Endothelial cell (in vitro differentiated cells): ENCODE measurements around the gene LYAR. TPM values are rescaled to one million over a fixed set of nuclear protein-coding genes. Genes with fewer than 3 reads are reported as not detected.
"Not testable (repeated sequence)": the region's sequence is repeated elsewhere in the genome, so short reads cannot be mapped to it uniquely, and the experiment has no call there.

ENCODE experiments used
- DNase-seq: peaks from one replicate; pipeline ENCODE4 v3.0.0; 2021; ENCODE audit warnings: low spot score
- H3K27ac Mint-ChIP-seq: one replicate; pipeline ENCODE4 v1.8.0; 2021; ENCODE audit warnings: mixed read lengths, inconsistent platforms; ENCODE audit not compliant: unreplicated experiment
- H3K27me3 Mint-ChIP-seq: one replicate; pipeline ENCODE4 v1.8.0; 2021; ENCODE audit warnings: mild to moderate bottlenecking, moderate library complexity, mixed read lengths, inconsistent platforms; ENCODE audit not compliant: unreplicated experiment
- H3K36me3 Mint-ChIP-seq: one replicate; pipeline ENCODE4 v1.8.0; 2021; ENCODE audit warnings: mild to moderate bottlenecking, low read depth, mixed read lengths, inconsistent platforms; ENCODE audit not compliant: unreplicated experiment
- H3K4me1 Mint-ChIP-seq: one replicate; pipeline ENCODE4 v1.8.0; 2021; ENCODE audit warnings: mild to moderate bottlenecking, mixed read lengths, inconsistent platforms; ENCODE audit not compliant: unreplicated experiment
- H3K4me3 Mint-ChIP-seq: one replicate; pipeline ENCODE4 v1.8.0; 2021; ENCODE audit warnings: mild to moderate bottlenecking, mixed read lengths, inconsistent platforms; ENCODE audit not compliant: unreplicated experiment
- H3K9me3 Mint-ChIP-seq: one replicate; pipeline ENCODE4 v1.8.0; 2021; ENCODE audit warnings: mixed read lengths, inconsistent platforms; ENCODE audit not compliant: unreplicated experiment
- total RNA-seq: library from RNA; stranded (reverse); fragmentation: NEBNext Ultra II Directional; extraction: Animal tissue kit (Norgen Biotek cat#: 25700); gene quantifications from one replicate; pipeline ENCODE4 v1.2.1, GENCODE V29; 2021; ENCODE audit not compliant: unreplicated experiment
- TF ChIP-seq, protein P1 (sequence below): fragments of 200-600 bp; sonication (generic); IDR thresholded peaks from one replicate; pipeline ENCODE4 v1.5.0; 2021; ENCODE audit warnings: antibody characterized with exemption; ENCODE audit not compliant: unreplicated experiment

LYAR gene
- total RNA-seq, 1 donor from 2014 or later = 13.2 TPM

DNA sequence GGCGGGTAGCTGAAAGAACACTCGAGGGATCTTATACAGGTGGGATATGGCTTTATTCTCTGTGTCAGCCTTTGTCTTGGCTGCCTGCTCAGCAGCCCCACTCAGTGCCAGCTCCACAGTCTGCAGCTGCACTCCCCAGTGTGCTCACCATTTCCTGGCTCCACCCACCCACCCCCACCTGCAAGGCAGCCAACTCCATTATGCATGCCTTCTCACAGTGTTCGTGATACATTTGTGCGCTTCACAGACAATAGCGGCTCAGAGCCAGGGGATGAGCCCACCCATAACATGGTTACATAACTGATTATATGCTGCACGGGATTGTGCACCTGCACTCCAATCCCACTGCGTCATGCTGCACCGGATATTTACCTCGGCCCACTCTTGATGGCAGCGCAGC is 33.2 kb downstream of the LYAR start:
- TF ChIP-seq, protein P1, sequence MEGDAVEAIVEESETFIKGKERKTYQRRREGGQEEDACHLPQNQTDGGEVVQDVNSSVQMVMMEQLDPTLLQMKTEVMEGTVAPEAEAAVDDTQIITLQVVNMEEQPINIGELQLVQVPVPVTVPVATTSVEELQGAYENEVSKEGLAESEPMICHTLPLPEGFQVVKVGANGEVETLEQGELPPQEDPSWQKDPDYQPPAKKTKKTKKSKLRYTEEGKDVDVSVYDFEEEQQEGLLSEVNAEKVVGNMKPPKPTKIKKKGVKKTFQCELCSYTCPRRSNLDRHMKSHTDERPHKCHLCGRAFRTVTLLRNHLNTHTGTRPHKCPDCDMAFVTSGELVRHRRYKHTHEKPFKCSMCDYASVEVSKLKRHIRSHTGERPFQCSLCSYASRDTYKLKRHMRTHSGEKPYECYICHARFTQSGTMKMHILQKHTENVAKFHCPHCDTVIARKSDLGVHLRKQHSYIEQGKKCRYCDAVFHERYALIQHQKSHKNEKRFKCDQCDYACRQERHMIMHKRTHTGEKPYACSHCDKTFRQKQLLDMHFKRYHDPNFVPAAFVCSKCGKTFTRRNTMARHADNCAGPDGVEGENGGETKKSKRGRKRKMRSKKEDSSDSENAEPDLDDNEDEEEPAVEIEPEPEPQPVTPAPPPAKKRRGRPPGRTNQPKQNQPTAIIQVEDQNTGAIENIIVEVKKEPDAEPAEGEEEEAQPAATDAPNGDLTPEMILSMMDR = no peak
- peaks cover 2% of the 10 kb centered on the region for H3K27me3 Mint-ChIP-seq
- H3K4me1 Mint-ChIP-seq = no peaks in the 10 kb centered on the region
- no peak overlapping the region for H3K4me3 Mint-ChIP-seq
- no peak for DNase-seq
- H3K9me3 Mint-ChIP-seq = no peaks in the 10 kb centered on the region
- no peak overlapping the region for H3K27ac Mint-ChIP-seq
- H3K36me3 Mint-ChIP-seq = no peaks in the 10 kb centered on the region

DNA sequence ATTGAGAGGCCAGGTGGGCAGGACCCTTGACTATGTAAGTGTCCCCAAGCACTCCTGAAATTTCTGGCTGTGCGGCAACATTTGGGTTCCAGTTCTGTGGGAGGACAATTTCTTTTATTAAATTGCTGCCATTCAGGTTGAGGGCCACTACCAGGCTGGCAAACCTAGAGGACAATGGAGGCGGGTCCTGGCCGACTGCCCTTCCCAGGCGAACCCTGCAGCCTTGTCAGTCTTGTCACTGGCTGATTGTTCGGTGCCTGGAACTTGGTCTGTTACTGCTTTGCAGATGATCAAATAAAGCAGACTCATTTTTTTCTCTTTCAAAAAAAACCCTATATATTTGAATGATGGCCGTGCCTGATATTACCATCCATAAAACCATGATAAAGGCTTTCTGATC is 35.3 kb downstream of the LYAR start:
- peaks cover 4% of the 10 kb centered on the region for H3K4me1 Mint-ChIP-seq
- H3K27ac Mint-ChIP-seq = no peak overlapping the region
- no peaks in the 10 kb centered on the region for H3K9me3 Mint-ChIP-seq
- no peak for DNase-seq
- H3K36me3 Mint-ChIP-seq = no peaks in the 10 kb centered on the region
- peaks cover 2% of the 10 kb centered on the region for H3K27me3 Mint-ChIP-seq
- H3K4me3 Mint-ChIP-seq = no peak overlapping the region
- TF ChIP-seq, protein P1 = no peak

DNA sequence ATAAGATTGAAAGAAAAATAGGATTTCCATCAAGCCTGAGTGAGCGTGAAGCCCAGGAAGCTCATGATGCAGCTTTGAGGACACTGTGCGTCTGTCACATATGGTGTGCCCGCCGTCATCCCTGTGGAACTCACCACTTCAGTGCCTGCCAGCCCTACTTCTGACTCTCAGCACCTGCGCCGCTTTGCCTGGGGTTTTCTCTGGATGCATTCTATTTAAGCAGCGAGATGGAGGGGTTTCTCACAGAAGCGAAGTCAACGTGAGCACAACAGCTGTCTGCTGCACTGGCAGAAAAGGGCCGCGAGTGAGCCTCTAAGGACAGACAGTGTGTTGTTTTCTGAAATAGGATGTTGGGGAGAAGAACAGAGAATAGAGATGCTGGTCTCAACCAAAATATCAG is 35.8 kb downstream of the LYAR start:
- TF ChIP-seq, protein P1 = no peak
- Mint-ChIP-seq H3K4me1 (peaks cover 4% of the 10 kb centered on the region), H3K4me3 (no peak overlapping the region), H3K9me3 (no peaks in the 10 kb centered on the region), H3K27ac (no peak overlapping the region), H3K36me3 (no peaks in the 10 kb centered on the region), H3K27me3 (peaks cover 2% of the 10 kb centered on the region)
- no peak for DNase-seq

DNA sequence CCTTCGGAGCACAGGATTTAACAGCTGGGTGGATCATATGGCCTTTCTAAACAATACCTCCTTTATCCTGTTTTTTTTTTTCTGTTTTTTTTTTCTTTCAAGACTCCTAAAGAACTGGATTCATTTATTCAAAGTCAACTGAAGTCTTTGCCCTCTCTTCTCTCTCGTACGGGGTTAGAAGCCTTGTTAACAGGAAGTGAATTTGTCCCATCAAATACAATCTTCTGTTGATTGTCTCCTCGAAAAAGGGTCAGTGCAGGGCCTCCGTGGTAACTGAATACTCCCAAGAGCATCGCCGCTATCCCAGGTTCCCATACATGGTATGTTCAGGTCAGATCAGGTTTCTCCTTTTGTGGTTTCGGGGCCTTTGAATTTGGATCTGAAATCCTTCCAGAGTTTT is 40.1 kb downstream of the LYAR start:
- no peak overlapping the region for H3K27ac Mint-ChIP-seq
- no peak for DNase-seq
- H3K4me3 Mint-ChIP-seq = no peak overlapping the region
- peaks cover 9% of the 10 kb centered on the region for H3K36me3 Mint-ChIP-seq
- no peaks in the 10 kb centered on the region for H3K9me3 Mint-ChIP-seq
- H3K4me1 Mint-ChIP-seq = peaks cover 20% of the 10 kb centered on the region
- H3K27me3 Mint-ChIP-seq = peaks cover 6% of the 10 kb centered on the region
- TF ChIP-seq, protein P1 = no peak

DNA sequence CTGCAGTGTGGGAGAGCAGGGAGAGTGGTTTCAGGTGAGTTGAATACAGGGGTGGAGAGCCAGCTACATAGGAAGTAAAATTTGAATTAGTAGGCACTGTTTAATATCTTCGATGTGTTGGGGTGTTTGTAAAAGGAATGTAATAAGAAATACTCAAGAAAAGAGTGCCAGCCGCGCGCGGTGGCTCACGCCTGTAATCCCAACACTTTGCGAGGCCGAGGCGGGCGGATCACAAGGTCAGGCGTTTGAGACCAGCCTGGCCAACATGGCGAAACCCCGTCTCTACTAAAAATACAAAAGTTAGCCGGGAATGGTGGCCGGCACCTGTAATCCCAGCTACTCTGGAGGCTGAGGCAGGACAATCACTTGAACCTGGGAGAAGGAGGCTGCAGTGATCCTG is 40.6 kb downstream of the LYAR start:
- not testable (repeated sequence) for H3K27me3 Mint-ChIP-seq, H3K36me3 Mint-ChIP-seq, DNase-seq, H3K9me3 Mint-ChIP-seq
- Mint-ChIP-seq H3K4me1 (peaks cover 20% of the 10 kb centered on the region), H3K4me3 (peak overlapping the region; percentile 89), H3K27ac (peak overlapping the region; percentile 98)

DNA sequence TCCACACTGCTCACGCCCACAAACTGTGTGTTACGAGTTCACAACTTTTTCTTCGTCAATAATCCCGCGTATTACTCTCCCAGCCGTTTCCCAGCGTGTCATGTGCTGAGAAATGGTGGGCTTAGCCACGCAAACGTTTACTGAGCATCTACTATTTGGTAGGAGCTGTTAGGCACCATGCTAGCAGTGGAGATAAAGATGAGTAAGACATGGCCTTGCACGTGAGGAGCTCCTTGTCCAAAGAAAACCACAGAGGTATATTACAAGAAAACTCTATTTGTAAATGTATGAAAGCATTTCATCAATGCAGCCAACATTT is 41.1 kb downstream of the LYAR start:
- Mint-ChIP-seq H3K27ac (peak overlapping the region; percentile 98), H3K4me1 (peaks cover 20% of the 10 kb centered on the region), H3K36me3 (peaks cover 10% of the 10 kb centered on the region), H3K9me3 (no peaks in the 10 kb centered on the region), H3K4me3 (peak overlapping the region; percentile 89), H3K27me3 (peaks cover 6% of the 10 kb centered on the region)
- TF ChIP-seq, protein P1 = no peak
- DNase-seq = no peak
